GOT3 (cell line): ENCODE data around the gene P2RY12.

Experiments
- DNase-seq: peaks from one replicate; lab custom pipeline; 2025; ENCODE audit warnings: mixed read lengths; lab: John Stamatoyannopoulos, UW

P2RY12 gene

DNA sequence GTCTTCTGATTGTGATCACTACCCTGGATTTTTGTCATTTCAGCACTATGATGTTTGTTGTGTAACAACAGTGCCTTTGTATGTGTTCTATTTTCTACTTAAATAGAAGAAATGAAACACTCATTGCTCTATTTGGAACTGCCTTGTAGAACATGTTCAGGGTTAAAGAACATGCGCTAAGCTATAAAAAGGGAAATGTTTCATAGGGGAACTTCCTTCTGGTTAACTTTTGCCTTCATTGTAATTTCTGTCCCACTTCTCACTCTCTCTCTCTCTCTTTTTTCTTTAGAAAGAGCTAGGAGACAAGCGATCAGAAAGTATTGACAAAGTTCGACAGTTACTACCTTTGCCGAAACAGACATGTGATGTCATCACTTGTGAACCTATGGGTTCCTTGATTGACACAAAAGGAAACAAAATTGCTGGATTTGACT lies at the start of gene P2RY12:
Gene P2RY12, minus strand, starts transcription at position 13 of the 434 bp plus-strand sequence. CDS start 45,908 bp downstream, outside the sequence.
- no peak for DNase-seq

DNA sequence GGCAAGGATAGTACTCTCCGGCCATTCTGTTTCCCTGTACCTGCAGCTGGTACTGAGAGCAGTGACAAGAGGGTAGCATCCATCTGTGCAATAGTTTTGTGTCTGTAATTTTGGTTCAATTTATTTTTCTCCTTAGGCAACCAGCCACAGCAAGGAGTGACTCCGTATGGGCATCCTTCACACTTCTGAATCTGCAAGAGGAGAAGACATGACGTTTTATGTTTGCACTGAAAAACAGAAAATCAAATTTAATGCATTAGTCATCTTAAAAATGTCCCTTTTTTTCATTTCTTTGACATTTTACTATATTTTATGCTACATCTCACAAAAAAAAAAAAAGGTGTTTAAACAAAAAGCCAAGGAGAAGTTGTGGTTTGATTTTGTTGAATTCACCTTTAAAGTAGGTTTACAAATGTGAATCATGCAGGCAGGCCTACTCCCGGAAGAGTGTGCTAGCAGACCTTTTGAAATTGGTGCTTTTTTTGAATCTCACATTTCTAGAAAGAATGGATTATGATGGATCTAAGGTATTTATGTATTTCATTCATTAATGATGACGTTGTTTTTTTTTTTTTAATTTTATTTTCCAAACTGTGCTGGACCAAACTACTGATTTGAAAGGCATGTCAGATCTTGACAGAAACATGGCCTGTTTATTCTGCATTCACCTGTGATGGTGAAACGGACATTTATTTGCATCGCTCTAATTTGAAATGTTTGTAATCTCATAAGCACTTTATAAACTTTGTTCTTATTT lies 48.2 kb upstream of the P2RY12 start:
- DNase-seq = no peak

DNA sequence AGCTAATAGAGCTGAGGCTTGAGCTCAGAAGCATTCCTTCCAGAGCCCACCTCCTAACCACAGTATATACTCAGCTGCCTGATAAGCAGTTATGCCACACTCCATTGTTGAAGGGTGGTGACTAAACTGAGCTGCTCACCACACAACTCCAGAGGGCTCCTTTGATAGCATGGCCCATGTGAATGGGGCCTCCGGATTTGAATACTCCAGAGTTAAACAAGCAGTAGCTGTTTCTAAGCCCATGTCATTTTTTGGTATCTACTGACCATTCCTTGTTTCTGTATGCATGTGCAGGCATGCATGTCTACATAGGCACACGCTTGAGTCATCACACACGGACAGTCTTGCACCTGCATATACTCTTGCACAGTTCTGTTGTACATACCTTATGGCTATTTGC lies 47.4 kb upstream of the P2RY12 start:
- DNase-seq = no peak

DNA sequence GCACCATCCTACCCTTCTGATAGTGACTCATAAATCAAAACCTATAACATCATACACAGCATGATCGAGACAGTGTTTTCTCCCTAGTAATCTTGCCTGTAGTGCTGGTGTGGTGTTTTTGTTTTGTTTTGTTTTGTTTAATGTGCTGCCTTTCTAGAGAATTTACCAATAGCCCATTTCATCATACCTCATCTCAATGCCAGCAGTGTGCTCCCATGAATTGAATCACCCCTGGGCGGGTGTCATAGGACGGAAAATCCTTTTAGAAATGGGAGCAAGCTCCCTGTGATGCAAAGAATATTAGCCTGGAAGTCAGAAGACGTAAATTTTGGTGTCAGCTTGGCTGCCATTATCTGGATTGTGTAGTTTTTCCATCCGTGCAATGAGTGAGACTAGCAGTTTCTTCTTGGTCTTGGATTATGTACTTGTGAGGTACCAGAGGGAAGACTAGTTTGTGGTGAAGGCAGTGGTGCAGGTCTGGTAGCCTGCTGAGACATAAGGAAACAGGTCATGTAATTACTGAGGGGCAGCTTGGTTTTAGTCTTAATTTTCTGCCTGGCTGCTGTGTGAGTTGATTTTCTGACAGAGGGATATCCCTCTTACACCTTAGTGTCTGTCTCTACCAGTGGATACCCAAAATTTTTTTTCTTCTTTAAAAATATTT lies 46.4 kb upstream of the P2RY12 start:
- DNase-seq = no peak

DNA sequence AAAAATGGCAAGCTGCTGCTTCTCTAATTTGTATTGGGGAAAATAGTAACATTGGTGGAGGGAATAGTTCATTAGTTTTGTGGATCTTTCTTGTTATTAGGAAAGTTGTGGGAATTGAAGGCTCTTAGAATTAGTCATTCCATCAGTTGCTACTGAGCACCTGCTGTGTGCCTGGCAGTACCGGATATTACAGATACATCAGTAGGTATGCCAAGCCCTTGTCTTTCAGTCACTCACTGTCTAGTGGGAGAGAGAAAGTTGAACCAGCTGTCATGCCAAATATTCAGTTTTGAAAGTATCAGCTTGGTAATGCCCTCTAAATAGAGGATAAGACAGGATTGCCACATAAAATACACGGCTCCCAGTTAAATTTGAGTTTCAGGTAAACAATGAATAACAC lies 43.8 kb upstream of the P2RY12 start:
- DNase-seq = no peak

DNA sequence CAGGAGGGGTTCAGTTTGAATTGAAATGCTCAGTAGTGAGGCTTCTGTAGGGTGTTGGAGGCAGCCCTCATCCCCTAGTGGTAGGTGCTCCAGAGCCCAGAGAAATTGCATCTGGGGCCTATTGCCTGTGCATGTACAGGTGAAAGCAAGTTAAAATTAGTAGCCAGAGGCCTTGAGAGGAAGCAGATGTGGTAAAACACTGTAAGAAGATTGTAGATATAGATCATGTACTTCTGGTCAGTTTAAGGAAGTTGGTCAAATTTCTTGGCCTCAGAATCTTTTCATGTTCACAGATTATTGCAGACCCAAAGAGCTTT lies 41.7 kb upstream of the P2RY12 start:
- no peak for DNase-seq

DNA sequence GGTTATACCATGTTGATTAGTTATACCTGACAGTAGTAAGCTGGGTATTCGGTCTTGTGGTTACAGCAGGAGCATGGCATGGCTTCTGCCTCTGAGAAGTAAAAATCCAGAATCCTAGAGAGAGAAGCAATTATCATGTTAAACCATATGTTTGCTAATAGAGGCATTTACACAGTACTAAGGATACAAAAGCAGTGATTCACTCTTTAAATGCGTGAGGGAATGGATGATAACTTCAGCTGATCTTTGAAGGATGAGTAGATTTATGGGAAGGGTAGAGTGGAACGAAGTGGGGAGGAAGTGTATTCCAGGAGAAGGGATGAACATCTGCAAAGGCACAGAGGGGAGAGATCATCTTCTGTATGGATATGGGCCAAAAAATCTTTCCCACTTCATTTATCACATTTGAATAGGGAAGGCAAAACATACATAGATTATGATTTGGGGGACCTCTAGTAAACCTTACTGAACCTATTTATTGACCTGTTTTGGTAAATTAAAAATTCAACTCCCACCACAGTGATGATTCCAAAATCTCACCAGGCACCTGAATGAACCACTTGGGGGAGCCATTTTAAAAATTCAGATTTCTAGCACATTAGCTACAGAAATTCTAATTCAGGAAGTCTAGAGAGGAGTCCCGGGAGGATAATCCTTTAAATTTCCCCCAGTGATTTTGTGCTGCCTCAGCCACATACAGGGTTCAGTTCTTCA lies 41.2 kb upstream of the P2RY12 start:
- DNase-seq = no peak

DNA sequence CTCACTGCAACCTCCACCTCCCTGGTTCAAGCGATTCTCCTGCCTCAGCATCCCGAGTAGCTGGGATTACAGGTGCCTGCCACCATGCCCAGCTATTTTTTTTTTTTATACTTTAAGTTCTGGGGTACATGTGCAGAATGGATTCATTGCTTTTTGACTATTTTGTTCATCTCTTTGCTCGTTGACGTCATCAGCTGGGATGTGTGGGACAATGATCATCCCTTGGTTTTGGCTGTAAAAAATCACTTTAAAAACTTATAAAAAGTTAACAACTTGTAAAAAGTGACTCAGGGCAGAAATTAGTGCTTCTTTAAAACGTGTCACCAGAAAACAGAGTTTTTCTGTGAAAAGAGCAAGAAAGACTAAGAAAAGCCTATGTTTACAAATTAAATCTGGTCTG lies 38.5 kb upstream of the P2RY12 start:
- DNase-seq = no peak

DNA sequence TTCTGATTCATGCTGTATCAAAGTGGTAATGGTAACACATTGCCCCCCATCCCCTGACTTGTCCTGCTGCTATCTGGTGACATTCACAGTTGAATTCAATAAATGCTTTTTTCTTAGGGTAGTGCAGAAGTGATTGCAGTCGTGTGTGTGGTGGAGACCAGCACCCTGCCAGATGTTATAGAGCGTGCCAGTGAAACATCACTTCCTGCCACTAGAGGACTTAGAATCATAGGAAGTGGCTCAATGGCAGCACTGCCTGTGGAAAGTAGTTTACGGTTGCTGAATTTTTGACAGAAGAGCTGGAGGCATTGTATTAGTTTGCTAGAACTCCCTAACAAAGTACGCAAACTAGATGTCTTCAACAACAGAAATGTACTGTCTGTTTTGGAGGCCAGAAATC lies 37.4 kb upstream of the P2RY12 start:
- no peak for DNase-seq

DNA sequence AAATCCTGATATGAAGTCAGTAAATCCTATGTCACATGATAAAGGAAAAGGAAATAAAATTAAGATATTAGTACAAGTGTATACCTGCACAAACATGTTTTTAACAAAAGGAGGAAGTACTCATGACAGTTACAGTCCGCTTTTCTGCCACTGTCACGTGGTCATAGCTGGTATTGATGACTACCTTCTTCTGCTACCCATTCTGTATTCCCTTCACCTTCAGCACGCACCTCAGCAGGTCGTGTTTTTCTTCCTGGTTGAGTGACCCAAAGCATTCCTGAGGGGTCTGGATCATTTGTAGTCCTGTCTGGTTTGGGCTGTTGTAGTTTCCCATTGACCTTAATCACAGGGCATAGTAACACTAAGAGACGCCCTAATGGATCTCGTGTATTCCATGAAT lies 35.3 kb upstream of the P2RY12 start:
- no peak for DNase-seq

DNA sequence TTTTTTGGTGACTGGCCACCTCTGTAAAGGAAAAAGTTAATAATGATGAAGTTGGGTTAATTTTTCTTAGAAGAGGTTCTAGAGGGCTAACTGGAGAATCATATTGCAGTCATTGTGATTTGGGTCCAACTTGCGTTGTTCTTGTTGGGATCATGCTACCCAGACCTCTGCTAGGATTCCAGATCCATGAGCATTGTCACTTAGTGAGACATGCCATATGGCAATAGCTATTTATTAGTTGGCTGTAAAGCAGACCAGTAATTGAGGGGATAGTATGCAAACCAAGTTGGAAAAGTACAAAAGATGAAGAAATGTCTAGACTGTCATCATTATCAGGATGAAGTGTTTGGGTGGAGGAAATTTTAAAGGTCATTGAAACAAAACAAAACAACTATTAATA lies 30.7 kb upstream of the P2RY12 start:
- no peak for DNase-seq

DNA sequence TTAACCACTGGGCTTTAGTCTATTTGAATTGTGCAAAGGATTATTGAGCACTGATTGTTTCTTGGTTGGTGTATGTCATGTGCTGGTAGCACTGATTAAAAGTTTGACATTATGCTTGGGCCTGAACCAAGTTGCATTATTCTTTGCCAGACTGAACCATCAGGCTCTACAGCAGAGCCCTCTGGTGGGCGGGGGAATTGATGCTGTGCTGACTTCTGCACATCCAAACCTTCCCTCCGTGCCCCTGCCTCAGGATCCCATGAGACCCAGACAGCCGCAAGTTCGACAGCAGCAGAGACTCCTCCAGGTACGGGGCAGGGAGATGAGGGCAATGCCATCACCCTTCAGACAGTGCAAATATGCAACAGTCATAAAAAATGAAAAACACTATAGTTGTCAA lies 28.4 kb upstream of the P2RY12 start:
- no peak for DNase-seq

DNA sequence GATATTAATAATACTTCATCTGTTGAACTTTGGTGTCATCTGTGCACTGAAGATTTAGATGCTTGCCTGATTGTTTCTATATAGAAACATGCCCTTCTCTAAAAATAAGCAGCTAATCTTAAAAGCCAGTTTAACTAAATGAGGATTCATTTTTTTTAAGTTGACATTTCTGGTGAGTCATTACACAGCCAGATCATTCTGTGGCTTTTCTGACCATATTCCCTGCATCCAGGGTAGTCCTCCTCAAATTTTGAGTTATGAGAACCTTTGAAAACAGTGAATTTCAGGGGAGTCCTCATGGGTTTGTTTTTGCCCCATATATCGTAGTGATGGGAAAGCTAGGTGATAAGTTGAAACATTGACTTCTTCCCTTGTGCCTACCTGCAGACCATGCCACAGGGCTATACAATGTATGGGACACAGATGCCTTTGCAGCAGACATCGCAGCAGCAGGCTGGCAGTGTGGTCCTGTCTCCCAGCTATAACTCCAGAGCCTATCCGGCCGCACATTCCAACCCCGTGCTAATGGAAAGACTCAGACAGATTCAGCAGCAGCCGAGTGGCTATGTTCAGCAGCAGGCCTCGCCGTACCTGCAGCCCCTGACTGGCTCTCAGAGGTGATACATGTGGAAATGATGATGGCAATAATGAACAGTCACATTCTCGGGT lies 26.5 kb upstream of the P2RY12 start:
- no peak for DNase-seq

DNA sequence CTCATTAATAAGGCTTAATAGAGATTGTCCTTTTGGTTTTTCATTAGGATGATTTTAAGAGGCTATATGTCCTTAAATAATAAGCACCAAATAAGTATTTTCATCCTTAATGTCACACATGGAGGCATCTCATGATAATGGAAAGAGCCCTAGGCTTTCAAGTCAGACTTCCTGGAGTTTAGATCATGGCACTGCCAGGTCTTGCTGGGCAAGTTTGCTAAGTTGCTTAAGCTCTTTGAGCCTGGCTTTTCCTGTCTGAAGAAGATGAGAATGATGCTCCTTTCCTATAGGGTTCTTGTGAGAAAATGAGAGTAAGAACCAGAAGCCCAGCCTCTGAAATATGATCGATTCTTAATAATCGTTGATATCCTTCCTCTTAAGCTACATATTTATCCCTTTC lies 23.4 kb upstream of the P2RY12 start:
- no peak for DNase-seq

DNA sequence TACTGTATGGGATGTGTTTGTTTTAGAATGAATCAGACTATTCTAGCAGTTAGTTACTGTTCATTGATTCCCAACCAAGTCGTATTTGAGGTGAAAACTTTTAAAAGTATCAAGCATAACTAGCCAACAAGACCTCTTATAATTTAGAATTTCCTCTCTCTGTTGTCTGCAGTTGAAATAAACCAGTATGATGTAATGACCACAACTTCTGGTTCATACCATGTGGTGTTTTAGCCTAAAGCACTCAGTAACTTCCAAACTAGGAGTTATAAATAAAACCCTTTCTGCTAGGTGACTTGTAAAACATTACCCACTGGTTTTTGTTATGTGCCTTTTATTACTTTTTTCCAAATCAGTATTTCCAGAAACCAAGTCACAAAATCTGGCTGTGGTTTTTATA lies 19.8 kb upstream of the P2RY12 start:
- no peak for DNase-seq

DNA sequence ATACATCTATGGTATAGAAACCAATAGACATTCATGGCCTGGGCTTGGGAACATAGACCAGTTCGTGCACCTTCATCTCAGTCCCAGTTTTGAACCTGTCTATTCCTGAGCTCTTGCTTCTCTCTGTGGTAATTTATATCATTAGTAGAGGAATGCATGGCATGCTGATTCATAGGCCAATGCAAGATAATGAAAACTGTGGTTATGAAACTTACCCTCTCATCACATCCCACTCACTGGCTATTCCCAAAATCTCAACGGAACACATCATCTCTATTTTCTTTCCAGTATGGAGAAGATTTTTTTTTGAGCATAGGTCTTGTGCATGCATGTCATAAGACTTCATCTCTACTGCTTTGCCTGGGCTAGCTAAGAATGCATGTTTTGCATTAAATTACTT lies 18.7 kb upstream of the P2RY12 start:
- DNase-seq = no peak

DNA sequence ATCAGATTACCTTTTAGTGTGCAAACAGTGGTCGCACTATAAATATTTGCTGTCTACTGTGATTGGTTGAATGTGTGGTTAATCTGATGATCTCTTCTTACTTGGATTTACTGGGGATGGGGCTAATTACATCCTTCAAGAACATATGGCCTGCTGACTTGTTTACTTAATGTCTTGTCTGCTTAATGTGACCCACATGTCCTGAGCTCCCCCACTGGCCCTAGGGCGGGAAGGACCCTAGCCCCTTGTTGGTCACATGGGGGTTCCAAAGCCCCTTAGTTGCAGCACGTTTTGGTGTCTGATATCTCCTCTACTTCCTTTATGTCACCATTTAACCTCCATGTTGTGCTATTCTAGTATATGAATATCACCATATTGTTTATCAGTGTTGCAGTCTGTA lies 17.8 kb upstream of the P2RY12 start:
- DNase-seq = no peak

DNA sequence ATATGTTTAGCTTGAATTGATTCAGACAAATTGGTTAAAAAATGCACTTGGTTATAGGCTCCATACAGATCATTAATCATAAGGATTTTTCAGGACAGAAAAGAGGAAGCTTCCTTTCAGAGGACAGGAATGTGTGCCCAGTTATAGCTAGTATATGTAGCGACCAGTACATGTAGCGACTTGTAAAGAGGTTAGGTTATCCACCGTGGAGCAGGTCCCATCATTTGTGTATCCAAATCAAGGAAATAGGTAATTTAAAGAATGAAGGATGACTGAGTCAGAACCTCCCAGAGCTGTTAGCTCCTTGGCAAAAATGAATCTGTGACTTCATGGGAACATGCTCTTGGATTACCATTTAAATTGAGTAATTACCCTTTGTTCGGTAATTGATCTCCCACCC lies 15.8 kb upstream of the P2RY12 start:
- DNase-seq = no peak

DNA sequence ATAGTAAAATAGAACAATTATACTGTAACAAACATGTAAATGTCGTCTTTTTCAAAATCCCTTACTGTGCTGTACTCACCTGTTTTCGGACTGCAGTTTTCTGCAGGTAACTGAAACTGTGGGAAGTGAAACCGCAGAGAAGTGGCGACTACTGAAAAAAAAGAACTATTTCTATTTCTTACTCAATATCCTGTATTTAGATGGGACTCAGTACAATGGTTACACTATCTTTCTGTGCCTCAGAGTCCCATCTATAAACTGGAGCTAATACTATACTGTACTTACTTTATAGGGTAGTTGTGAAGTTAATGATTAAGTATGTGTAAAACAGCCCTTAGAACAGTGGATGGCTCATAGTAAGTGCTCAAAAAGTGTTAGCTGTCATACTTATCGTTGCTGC lies 14.3 kb upstream of the P2RY12 start:
- no peak for DNase-seq

DNA sequence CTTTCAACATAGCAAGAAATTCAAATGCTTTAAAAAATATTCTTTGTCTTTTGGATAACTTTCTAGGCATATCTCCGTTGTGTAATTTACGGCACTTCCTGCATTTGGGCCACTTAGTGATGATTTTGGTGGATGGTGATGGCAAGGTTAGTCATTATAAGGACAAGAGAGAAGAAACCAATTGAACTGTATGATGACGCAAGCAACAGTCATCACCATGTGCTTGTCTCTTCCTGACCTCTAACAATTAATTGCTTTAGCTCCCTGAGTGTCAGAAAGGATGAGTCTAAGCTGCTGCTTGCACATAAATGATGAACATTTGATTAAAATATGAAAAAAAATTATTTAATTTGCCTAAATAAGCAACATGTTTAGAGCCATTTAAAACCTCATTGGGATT lies 11.3 kb upstream of the P2RY12 start:
- DNase-seq = no peak

DNA sequence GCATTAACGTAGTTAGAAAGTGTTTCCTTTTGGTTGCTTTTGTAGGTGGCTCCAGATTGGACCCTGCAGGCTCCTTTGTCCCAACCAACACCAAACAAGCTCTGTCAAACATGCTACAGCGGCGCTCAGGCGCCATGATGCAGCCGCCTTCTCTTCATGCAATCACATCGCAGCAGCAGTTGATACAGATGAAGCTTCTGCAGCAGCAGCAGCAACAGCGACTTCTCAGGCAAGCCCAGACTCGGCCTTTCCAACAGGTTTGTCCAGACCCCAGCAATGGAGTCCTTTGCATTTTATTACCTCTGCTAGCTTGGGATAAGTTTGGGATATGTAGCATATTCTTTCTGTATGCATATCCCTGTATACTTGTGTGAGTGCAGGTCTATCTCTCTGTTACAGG lies 10.1 kb upstream of the P2RY12 start:
- DNase-seq = no peak

DNA sequence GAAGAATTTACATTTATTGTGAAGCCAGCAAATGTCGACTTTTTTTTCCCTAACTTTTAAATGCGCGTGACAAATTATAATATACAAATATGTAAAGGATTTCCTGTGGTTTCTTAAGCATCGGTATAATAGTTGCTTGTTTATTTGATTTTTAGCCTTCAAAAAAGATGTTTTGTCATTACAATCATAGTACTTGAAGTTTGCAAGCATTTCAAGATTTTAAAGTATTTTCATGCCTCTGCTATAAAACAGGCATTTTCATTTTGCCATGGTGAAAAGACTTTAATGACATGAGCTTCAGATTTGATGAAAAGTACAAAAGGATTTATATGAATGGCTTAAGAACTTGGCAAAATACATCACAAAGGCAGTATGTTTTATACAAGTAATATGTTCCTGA lies 9.4 kb upstream of the P2RY12 start:
- DNase-seq = no peak
